Keratinocyte (primary cell): ENCODE measurements around the gene TMEM54. TPM values are rescaled to one million over a fixed set of nuclear protein-coding genes. Genes with fewer than 3 reads are reported as not detected.
A peak's percentile ranks its signal among the peaks of the same experiment; 100 is the strongest.

ENCODE experiments used
- DNase-seq: peaks from one replicate; pipeline ENCODE4 v3.0.0-alpha.2; 2011; ENCODE audit warnings: low read depth, missing footprints, low spot score
- FAIRE-seq: peaks from 2 replicates; lab custom pipeline; 2011; peaks lifted over from hg19 to GRCh38; lab: Jason Lieb, UNC
- H2AFZ ChIP-seq: 2 replicates; pipeline ENCODE4 v1.6.0; 2012; ENCODE audit warnings: low read length, control low read depth, inconsistent platforms; ENCODE audit not compliant: control insufficient read depth
- H3K27ac ChIP-seq: 2 replicates; pipeline ENCODE4 v1.5.1; 2011; ENCODE audit warnings: low read length; ENCODE audit not compliant: control insufficient read depth, insufficient read depth
- H3K27me3 ChIP-seq: 3 replicates; pipeline ENCODE4 v1.6.0; 2011; ENCODE audit warnings: low read length; ENCODE audit not compliant: control insufficient read depth, insufficient read depth; ENCODE audit errors: extremely low read depth
- H3K36me3 ChIP-seq, 2 experiments: 2 replicates in 1 of 2; 3 replicates in 1 of 2; pipeline ENCODE4 v1.5.1; 2011; ENCODE audit warnings: low read length in 2 of 2, mild to moderate bottlenecking in 1 of 2; ENCODE audit not compliant: control insufficient read depth in 2 of 2, insufficient read depth in 2 of 2; ENCODE audit errors: extremely low read depth in 1 of 2
- H3K4me1 ChIP-seq: 3 replicates; pipeline ENCODE4 v1.5.1; 2011; ENCODE audit warnings: low read length; ENCODE audit not compliant: control insufficient read depth, insufficient read depth; ENCODE audit errors: extremely low read depth
- H3K4me2 ChIP-seq: 3 replicates; pipeline ENCODE4 v1.6.0; 2011; ENCODE audit warnings: low read depth, low read length; ENCODE audit not compliant: control insufficient read depth, insufficient read depth; ENCODE audit errors: extremely low read depth
- H3K4me3 ChIP-seq, 3 experiments: fragments of 200-600 bp in 1 of 3; sonication (generic) in 1 of 3; 2 replicates in 2 of 3; 3 replicates in 1 of 3; pipeline ENCODE4 v1.5.1; 2011 to 2016; ENCODE audit warnings: low read length in 3 of 3, mild to moderate bottlenecking in 3 of 3, control low read depth in 2 of 3, inconsistent platforms in 1 of 3, low read depth in 1 of 3, mixed read lengths in 1 of 3, mixed run types in 1 of 3, moderate library complexity in 1 of 3; ENCODE audit not compliant: control insufficient read depth in 2 of 3, insufficient read depth in 2 of 3; ENCODE audit errors: extremely low read depth in 1 of 3
- H3K79me2 ChIP-seq: 2 replicates; pipeline ENCODE4 v1.6.0; 2012; ENCODE audit warnings: low read length; ENCODE audit not compliant: control insufficient read depth, insufficient read depth
- H3K9ac ChIP-seq: 3 replicates; pipeline ENCODE4 v1.6.0; 2011; ENCODE audit warnings: low read length; ENCODE audit not compliant: control insufficient read depth, insufficient read depth; ENCODE audit errors: extremely low read depth
- H3K9me1 ChIP-seq: 3 replicates; pipeline ENCODE4 v1.6.0; 2011; ENCODE audit warnings: low read length; ENCODE audit not compliant: control insufficient read depth, insufficient read depth; ENCODE audit errors: extremely low read depth
- H3K9me3 ChIP-seq: 2 replicates; pipeline ENCODE4 v1.5.1; 2012; ENCODE audit warnings: low read depth, low read length; ENCODE audit not compliant: control insufficient read depth
- H4K20me1 ChIP-seq: 3 replicates; pipeline ENCODE4 v1.6.0; 2011; ENCODE audit warnings: low read length; ENCODE audit not compliant: control insufficient read depth, insufficient read depth; ENCODE audit errors: extremely low read depth
- EZH2 ChIP-seq: IDR thresholded peaks from one replicate; pipeline ENCODE4 v1.6.1; 2012; ENCODE audit warnings: inconsistent platforms, mild to moderate bottlenecking, low read length, moderate library complexity
- dilution Hi-C: fragments of 300-500 bp; cut with MboI; formaldehyde crosslinking; loops from one replicate; pipeline ENCODE4 v1.7.0; 2020; ENCODE audit warnings: low sequenced_read_pairs; ENCODE audit not compliant: extremely low pct_ligation_motif_present
- polyA minus RNA-seq, 3 experiments: library from RNA; depleted of rRNA, polyadenylated mRNA; stranded (reverse); fragments of >200 nt; gene quantifications; 1 replicate in 1 of 3; 2 replicates in 1 of 3; 3 replicates in 1 of 3; pipeline ENCODE4 v1.2.3, GENCODE V29; 2011
- polyA plus RNA-seq, 5 experiments: library from polyadenylated mRNA; depleted of rRNA in 3 of 5; stranded (reverse) in 3 of 5; stranded (forward) in 1 of 5; unstranded in 1 of 5; fragments of >200 nt; gene quantifications; 1 replicate in 1 of 5; 2 replicates in 3 of 5; 3 replicates in 1 of 5; pipeline versions ENCODE4 v1.2.1 to v1.2.3, GENCODE V29; 2011 to 2012; ENCODE audit warnings: missing spikeins in 2 of 5, low read depth in 1 of 5, low replicate concordance in 1 of 5
- TF ChIP-seq, protein P1 (sequence below), 3 experiments: IDR thresholded peaks in 1 of 3; conservative IDR thresholded peaks in 1 of 3; optimal IDR thresholded peaks in 1 of 3; 2 replicates in 2 of 3; 3 replicates in 1 of 3; pipeline versions ENCODE3 to v1.5.1; 2011; ENCODE audit warnings: low read length in 3 of 3, mild to moderate bottlenecking in 3 of 3, moderate library complexity in 2 of 3, control low read depth in 1 of 3, inconsistent platforms in 1 of 3; ENCODE audit not compliant: insufficient read depth in 2 of 3; ENCODE audit errors: extremely low read depth in 1 of 3

Gene TMEM54, protein sequence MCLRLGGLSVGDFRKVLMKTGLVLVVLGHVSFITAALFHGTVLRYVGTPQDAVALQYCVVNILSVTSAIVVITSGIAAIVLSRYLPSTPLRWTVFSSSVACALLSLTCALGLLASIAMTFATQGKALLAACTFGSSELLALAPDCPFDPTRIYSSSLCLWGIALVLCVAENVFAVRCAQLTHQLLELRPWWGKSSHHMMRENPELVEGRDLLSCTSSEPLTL
- polyA plus RNA-seq (59.4 to 125 TPM (median 109 TPM) in 3 replicates), polyA minus RNA-seq (109 to 222 TPM (median 141 TPM) in 3 replicates)
- 26.0 TPM for polyA plus RNA-seq (2011; ENCODE audit: low read depth)
- polyA plus RNA-seq (2011; cell fraction: cytosol; rRNA removed), result 129 and 227 TPM in 2 replicates
- 39.2 and 55.8 TPM in 2 replicates for polyA plus RNA-seq (2011; cell fraction: nucleus; rRNA removed)
- 133 and 154 TPM in 2 replicates for polyA plus RNA-seq (2012; ENCODE audit: low replicate concordance)
- polyA minus RNA-seq (2011; cell fraction: cytosol; rRNA and poly(A)+ RNA removed), result 141 TPM
- 17.9 and 19.2 TPM in 2 replicates for polyA minus RNA-seq (2011; cell fraction: nucleus; rRNA and poly(A)+ RNA removed)

DNA sequence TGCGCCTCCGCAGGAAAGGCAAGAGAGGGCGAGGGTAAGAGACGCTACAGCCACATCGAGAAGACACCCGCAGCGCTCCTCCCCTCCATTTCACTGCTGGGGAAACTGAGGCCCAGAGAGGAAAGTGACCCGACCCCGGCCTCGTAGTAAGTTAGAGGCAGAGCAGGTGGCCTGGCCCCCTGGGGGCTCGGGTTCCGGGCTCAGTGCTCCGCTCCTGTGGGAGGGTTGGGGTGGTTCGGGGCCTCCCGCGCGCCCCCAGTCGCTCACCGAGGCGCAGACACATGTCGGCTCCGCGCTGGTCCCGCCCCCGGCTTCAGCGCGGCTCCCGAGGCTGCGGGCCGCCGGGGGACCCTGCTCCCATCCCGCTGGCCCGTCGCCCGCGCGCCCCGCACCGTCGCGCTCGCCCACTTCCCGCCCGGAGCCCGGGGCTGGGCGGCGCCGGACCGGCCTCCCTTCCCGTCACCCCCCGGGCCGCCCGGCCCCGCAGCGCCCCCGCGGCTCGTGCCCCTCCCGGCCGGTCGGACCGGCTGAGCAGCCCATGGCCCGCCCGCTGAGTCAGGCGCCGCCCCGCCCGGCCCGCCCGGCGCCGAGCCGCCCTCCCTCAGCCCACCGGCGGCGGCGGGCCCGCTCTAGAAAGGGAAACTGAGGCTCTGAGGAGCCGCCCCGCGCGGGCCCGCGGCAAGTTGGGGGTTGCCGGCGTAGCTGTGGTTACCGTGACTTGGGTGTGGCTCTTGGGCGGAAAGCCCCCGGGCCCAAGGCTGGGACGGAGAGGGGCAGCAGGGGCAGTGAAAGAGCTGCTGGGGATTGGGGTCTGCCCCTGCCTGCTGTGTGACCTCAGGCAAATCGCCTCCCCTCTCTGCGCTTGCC is at the start of gene TMEM54:
TSS of gene TMEM54 (minus strand) at position 434 of the 867 bp plus-strand sequence. CDS start at position 283, 151 bp downstream.
- Histone ChIP-seq H2AFZ (peak within 1 kb of the TSS; percentile 66), H3K9me1 (no peaks in the 10 kb centered on the region), H4K20me1 (no peaks in the 10 kb centered on the region), H3K27me3 (no peaks in the 10 kb centered on the region), H3K36me3 (peaks cover 0 to 8% of the 10 kb centered on the region in 2 experiments), H3K4me3 (peak within 1 kb of the TSS; percentile 66 to 84 (median 83)), H3K9me3 (no peaks in the 10 kb centered on the region), H3K9ac (peak within 1 kb of the TSS; percentile 84), H3K4me2 (peak within 1 kb of the TSS; percentile 90), H3K79me2 (peaks cover 9% of the 10 kb centered on the region), H3K27ac (peak within 1 kb of the TSS; percentile 56), H3K4me1 (peaks cover 28% of the 10 kb centered on the region)
- FAIRE-seq (no peak), DNase-seq (no peak)
- TF ChIP-seq EZH2, result no peak
- TF ChIP-seq, protein P1, sequence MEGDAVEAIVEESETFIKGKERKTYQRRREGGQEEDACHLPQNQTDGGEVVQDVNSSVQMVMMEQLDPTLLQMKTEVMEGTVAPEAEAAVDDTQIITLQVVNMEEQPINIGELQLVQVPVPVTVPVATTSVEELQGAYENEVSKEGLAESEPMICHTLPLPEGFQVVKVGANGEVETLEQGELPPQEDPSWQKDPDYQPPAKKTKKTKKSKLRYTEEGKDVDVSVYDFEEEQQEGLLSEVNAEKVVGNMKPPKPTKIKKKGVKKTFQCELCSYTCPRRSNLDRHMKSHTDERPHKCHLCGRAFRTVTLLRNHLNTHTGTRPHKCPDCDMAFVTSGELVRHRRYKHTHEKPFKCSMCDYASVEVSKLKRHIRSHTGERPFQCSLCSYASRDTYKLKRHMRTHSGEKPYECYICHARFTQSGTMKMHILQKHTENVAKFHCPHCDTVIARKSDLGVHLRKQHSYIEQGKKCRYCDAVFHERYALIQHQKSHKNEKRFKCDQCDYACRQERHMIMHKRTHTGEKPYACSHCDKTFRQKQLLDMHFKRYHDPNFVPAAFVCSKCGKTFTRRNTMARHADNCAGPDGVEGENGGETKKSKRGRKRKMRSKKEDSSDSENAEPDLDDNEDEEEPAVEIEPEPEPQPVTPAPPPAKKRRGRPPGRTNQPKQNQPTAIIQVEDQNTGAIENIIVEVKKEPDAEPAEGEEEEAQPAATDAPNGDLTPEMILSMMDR (optimal IDR thresholded peaks at IDR 0.05 in 1 of 3, IDR thresholded peaks at IDR 0.05 in 1 of 3, conservative IDR thresholded peaks at IDR 0.05 in 1 of 3; ENCODE audit: extremely low read depth in 1 of 3, insufficient read depth in 2 of 3, low read length in 3 of 3), result no peak
- dilution Hi-C loops, result no loop called here

DNA sequence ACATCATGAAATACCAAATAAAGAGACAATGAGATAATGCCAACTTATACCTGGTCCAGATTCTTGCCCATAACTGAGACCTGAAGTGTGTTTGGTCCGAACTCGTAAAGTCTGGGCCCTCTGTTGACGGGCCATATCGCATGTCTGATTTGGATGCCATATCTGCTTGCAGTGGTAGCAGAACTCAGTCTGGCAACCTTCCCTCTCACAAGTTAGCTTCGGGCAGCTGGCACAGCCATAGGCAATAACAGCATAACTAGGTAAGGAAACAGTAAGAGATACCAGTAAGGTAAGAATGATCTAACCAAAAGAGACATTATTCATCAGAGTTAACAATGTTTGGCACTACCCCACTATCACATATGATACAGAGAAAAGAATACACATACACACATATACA is 48.3 kb upstream of the TMEM54 start:
- FAIRE-seq (no peak), DNase-seq (no peak)
- Histone ChIP-seq H3K36me3 (peaks cover 17 to 33% of the 10 kb centered on the region in 2 experiments), H3K4me1 (peaks cover 29% of the 10 kb centered on the region), H3K27me3 (no peaks in the 10 kb centered on the region), H2AFZ (no peak overlapping the region), H3K9me3 (no peaks in the 10 kb centered on the region), H3K27ac (peak overlapping the region; percentile 61), H4K20me1 (peaks cover 4% of the 10 kb centered on the region), H3K9me1 (peaks cover 5% of the 10 kb centered on the region), H3K79me2 (peaks cover 63% of the 10 kb centered on the region), H3K9ac (peak overlapping the region; percentile 41), H3K4me2 (peak overlapping the region; percentile 48), H3K4me3 (no peak overlapping the region)
- TF ChIP-seq EZH2, result no peak
- TF ChIP-seq, protein P1 (optimal IDR thresholded peaks at IDR 0.05 in 1 of 3, IDR thresholded peaks at IDR 0.05 in 1 of 3, conservative IDR thresholded peaks at IDR 0.05 in 1 of 3; ENCODE audit: extremely low read depth in 1 of 3, insufficient read depth in 2 of 3, low read length in 3 of 3), result no peak
- dilution Hi-C loops, result no loop called here
